HG02763 (cell line): ENCODE results near the gene SLK.

ENCODE experiments used
- ATAC-seq: cut with Tn5 transposase; IDR thresholded peaks from one replicate; pipeline ENCODE4 v1.9.1; 2021; ENCODE audit warnings: mild to moderate bottlenecking, moderate library complexity; ENCODE audit not compliant: unreplicated experiment

The SLK gene

DNA sequence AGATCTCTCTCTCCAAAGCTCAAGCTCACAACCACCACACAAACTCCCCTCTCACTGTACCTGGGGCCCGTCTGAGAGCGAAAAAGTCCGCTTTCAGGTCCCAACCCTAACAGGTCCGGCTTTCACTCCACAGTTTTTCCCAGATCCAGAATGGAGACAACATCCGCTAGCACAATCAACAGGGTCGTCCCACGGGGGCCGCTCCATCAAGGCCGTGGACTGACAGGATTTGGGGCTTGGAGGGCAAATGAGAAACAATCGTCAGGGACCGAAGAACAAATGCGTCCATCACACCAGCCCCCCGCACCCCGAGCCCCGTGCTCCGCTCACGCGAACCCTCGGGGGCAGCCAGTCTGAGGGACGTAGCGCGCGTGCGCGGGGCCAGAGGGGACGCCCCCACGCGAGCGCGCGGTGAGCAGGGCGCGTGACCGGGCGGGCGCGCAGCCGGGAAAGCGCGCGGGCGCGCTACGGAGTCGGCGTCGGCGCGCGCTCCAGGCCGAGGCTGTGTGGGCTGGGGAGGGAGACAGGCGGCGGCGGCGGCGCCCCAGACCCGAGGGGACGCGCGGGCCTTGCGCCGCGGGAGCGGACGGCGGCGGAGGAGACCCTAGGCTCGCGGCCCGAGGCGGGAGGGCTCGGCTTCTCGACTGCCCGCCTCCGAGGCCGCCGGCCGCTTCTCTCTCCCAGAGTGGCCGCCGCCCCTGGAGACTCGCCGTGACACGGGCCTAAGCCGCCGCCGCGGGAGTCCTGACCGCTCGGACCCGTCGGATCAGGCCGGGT lies at the start of gene SLK:
TSS of gene SLK (plus strand) at position 470 of the 777 bp plus-strand sequence. CDS start 606 bp downstream, outside the sequence.
- peak; percentile 72 for ATAC-seq

DNA sequence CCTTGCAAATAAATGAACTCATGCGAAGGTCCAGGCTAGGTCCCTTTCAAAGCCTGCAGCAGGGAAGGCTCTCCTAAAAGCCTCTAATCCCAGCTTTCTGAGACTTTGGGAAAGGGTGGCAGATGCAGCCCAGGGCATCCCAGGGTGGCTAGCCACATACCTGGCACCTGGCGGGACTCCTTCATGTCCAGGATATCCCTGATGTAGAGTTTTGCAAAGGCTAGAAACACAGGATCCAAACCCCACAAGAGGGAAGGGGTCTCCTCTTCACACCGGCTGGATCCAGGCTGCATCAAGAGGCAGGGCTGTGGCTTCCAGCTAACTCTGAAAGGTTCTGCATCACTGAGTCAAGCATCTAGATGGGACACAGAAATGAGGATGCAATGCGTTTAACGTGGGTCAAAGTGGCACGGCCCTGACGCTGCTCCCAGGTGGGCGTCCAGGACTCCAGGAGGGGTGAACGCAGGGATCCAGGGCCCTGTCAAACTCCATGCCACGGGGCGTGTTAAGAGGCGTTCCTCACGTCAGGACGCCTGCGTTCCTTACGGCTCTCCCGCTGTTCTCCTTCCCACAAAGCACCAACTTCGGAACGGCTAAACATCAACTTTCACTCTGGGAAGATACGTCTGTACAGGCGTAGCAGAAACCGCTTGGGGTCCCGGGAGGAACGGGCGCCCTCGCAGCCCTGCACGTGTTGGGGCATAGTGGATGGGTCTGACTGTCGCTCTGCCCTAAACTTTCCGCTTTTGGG lies 49.5 kb upstream of the SLK start:
- ATAC-seq = peak; percentile 14

DNA sequence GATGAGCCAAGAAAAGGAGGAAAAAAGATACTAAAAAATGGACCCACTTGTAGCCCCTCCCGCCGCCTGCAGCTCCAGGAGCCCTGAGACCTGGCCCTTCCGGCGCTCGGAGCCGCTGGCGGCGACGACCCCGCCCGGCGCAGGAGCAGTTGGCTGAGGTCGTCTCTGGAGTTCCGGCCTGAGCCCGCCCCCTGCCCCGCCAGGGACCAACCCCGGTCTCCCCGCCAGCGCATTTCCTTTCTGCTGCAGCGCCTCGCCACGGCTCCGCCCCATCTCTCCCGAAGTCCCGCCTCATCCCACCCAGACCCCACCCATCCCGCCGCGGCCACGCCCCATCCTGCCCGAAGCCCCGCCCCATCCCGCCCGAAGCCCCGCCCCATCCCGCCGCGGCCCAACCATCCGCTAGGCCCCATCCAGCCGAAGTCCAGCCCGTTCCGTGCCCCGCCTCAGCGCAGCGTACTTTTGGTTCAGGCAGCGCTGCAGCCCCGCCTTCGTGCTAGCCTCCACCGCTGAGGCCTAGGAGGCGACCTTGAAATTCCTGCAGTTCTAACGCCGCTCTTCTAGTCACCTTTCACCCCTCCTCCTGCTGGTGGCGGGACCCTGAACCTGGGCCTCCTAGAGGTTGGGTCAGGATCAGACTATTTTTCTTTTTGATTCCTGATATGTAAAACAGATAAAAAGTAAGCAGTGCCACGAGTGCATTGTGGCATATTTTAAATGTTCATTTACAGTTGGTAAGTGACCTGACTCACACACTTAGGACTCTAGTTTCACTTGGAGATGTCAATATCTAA lies 48.7 kb upstream of the SLK start, which contains the start of gene STN1:
TSS of gene STN1 (minus strand) at position 132 of the 794 bp plus-strand sequence. CDS start 590 bp downstream, outside the sequence.
- peak; percentile 95 for ATAC-seq

DNA sequence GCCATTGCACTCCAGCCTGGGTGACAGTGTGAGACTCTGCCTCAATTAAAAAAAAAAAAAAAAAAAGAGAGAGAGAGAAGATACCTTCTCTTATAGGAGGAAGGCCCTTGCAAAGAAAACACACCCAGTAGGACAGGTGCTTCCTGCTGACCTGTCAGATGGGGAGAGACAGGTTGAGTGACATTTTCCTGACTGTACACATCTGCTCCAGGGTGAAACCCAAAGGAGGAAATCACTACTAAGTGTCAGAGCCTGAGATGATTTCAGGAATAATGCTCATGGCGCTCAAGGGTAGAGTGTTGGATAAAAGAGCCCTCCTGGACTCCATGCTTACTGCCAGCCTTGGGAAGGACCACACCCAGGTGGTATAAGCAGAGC lies 47.3 kb upstream of the SLK start:
- ATAC-seq = no peak

DNA sequence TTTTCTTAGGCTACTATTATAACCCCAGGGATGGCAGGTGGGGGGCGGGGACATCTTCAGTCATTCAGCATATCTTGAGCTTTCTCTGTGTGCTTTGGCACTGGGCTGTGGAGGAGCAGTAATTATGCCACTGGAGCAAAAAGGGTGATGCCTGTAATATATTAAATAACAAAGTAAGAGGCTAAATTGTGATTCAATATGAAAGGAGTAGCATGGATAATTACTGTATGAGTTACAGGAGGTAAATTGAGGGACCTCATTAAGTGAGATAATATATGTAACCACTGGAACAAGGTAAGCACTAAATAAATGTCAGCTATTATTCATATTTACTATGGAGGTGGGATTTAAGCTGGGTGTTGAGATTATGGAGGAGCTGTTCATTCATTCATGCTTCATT lies 45.7 kb upstream of the SLK start:
- ATAC-seq = no peak

DNA sequence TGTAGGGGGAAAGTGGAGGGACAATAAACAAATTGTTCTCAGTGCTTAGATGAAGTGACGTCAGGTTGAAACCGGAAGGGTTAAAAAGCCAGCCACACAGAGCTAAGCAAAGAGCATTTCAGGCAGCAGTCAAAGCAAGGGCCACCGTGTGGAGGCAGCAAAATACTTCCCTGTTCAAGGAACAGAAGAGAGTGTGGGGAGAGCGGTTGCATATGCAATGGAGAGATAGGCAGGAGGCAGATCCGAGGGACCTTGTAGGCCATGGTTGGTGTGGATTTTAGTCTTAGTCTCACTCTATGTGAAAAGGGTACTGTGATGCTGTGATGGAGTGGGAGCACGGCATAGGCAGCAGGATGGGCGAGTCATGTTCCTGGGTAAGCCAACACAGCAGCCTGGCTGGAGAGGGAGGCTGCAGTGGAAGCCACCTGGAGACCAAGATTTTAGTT lies 45.2 kb upstream of the SLK start:
- ATAC-seq = no peak

DNA sequence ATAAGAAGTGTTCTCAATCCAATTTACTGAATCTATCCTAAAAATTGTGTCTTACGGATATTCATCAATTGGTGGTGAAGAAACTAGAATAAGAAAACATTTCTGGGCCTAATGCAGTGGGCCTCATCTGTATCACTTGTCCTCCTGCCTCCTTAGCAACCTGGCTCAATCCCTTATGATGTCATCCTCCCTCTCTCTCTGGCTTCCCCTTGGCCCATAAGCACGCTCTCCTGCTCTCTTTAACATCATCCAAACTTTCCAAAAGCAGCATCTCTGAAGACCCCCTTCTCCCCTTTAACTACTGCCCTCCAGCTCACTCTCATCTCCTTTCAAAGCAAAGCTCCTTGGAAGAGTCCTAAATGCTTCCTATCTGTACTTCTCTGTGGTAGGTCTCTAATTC lies 44.3 kb upstream of the SLK start:
- no peak for ATAC-seq

DNA sequence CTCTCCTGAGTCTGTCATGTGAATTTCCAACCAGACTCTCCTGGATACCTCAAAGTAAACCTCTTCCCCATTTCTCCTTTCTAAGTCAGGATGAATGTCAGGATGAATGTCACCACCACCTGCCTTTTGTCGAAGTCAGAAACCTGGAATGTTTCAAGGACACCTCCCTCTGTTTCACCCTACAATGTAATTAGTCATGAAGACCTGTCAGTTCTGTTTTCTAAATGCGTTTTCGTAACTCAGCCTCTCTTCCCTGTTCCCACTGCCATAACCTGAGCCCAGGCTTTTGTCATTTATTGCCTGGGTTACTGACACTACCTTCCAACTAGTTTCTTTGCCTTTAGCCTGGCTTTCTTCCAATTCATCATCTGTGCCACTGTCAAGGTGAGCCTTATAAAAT lies 43.4 kb upstream of the SLK start:
- ATAC-seq = no peak

DNA sequence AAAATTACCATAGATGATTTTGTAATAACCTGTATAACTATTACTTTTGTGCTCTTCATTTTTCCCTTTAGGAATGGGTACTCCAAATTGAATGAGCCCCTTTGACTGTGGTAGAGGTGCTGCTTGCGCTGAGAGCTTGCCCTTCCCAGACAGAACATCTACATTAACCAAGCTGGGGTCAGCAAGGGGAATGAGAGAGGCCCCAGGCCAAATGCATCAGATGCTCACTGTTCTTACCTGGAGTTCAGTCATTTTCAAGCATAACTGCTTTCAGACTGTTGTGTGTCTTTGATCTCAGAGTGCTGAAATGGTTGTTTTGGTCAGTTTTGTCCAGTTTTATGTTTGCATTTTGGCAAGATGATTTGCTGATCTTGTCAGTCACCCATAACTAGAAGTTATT lies 41.3 kb upstream of the SLK start:
- no peak for ATAC-seq

DNA sequence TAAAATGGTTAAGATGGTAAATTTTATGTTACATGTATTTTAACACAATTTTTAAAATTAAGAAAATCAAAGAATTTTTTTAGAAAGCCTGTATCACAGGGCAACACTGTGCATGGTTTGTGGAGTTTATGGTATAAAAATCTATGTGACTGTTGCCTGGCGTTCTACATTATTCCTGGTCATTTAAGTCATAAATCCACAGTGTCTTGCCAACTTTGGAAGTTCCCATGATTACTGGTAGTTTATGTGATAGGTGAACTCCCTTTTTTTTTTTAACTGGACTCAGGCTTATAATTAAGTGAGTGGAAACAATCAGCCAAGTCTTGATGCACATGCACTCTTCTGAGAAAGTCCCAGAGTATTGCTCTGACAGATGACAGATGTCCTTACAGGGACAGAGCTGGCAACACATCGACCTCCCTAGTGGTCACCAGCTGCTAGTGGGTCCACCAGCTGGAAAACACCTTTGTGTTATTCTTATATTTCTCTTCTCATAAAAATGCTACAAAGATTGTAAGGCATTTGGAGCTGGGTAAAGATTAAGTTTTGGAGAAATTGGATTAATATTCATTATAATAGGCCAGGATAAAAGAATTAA lies 40.1 kb upstream of the SLK start:
- ATAC-seq = no peak

DNA sequence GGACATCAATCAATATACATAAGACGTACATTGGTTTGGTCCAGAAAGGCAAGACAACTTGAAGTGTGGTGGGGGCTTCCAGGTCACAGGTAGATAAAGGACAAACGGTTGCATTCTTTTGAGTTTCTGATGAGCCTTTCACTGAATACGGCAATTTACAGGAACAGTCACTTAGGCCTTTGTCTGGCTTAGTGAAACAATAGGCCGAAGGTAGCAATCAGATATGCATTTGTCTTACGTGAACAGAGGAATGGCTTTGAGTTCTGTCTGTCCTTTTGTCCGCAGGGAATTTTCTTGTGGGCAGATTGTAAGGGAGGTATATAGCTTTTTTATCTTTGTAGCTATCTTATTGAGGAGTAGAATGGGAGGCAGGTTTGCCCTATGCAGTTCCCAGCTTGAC lies 38.2 kb upstream of the SLK start:
- no peak for ATAC-seq

DNA sequence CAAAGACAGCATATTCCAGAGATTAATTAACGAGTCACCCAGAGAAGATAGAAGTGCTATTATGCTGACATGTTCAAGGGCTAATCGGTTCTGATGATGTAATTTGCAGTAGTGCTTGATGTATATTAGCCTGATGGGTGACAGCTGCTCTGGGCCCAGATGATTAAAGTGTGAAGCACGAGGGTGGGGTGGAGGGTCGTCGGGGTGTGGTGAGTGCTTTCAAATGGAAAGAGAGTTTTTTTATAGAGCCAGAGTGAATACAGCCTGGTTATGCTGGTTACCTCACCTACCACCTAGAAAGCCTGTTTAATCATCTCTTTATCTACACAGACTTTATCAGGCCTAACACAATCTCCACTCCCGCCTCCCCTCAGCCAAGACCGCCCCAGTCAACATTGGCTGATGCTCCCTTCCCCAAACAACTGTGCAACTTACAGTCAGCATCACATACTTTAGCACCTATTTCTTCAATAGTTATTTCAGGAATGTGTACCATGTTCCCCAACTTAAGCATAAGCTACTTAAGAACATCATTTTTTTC lies 37.5 kb upstream of the SLK start:
- ATAC-seq = no peak

DNA sequence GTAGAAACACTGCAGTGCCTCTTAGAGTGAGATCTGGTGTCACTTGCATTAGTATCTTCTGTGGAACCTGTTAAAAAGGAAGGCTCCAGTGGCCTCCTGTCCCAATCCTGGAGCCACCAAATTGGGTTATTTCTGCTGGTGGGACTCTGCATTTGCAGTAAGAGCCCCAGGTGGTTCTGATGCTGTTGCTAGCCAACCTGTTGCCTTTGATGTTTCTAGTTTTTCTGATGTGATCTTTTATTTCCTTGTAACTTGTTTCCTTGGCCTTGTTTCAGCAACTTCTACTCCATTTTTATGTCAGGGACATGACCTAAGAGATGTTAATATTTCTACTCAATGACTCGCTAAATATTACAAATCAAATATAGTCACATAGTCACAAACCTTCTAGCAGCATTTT lies 36.5 kb upstream of the SLK start:
- no peak for ATAC-seq

DNA sequence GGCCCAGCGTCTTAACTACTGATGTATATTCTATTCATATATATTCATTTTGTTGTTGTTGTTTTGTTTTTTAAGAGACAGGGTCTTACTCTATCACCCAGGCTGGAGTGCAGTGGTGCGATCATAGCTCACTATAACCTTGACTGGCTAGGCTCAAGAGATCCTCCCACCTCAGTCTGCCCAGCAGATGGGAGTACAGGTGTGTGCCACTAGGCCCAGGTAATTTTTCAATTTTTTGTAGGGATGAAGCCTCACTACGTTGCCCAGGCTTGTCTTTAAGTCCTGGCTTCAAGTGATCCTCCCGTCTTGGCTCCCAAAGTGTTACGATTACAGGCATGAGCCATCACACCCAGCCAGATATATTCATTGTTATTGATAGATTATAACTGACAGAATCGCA lies 36.1 kb upstream of the SLK start:
- no peak for ATAC-seq

DNA sequence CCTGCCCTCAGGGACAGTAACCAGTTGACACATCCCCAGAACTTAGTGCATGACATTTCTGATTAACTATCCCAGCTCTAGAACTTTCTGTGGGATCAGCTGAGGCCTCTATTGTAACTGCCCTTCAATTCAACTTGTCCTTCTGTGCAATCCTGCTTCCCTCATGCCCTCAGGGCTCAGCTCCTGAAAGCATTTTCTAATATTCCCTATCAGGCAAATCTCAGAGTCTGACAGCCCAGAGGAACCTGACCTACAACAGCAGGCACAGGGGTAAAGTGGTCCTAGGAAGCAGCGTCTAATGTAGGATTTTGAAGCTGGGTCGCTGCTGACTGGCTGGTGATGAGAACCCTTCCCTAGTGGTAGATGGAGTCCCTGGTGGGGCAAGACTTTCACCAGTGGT lies 35.3 kb upstream of the SLK start:
- ATAC-seq = no peak

DNA sequence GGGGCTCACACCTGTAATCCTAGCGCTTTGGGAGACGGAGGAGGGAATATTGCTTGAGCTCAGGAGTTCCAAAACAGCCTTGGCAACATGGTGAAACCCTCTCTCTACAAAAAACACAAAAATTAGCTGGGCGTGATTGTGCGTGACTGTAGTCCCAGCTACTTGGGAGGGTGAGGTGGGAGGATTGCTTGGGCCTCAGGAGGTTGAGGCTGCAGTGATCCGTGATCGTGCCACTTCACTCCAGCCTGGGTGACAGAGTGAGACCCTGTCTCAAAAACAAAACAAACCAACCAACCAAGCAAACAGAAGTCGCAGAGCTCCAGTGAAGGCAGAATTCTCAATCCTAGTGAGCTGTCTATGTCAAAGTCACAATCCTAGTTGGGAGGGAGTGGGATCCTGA lies 34.7 kb upstream of the SLK start:
- ATAC-seq = no peak

DNA sequence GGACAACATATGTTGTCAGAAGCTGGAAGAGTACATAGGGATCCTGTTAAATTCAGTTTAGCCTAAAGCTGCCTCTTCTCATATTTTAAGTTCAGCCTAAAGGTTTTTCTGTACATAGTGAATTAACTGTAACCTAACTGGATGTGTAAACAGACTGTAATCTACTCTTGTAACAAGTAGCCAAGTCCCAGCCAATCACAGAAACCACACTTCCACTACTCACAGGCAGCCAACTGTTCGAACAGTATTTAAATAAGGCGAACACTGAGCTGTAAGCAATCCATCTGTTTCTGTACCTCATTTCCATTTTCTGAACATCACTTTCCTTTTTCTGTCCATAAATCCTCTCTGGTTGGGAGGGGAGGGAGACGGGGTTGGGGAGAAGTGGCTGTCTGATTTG lies 34.0 kb upstream of the SLK start:
- no peak for ATAC-seq

DNA sequence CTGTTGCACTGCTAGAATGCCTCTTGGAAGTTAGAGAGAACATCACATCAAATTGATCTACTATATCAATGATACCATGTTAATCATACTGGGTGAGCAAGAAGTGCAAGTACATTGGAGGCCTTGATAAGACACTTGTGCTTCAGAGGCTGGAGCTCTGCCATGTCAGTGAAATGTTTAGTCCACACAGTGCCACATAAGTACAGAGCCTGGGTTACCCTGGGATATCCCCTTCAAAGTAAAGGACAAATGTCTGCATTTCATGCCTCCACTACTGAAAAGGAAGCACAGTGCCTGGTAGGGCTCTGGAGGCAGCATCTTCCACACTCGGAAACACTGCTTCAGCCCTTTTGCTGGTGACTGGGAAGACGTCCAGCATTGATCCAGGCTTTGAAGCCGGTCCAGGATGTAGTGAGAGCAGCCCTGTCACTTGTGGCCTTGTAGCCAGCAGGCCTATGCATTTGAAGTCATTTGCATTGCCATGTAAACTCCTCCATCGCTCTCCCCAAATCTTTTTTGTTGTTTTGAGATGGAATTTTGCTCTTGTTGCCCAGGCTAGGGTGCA lies 33.3 kb upstream of the SLK start:
- ATAC-seq = no peak

DNA sequence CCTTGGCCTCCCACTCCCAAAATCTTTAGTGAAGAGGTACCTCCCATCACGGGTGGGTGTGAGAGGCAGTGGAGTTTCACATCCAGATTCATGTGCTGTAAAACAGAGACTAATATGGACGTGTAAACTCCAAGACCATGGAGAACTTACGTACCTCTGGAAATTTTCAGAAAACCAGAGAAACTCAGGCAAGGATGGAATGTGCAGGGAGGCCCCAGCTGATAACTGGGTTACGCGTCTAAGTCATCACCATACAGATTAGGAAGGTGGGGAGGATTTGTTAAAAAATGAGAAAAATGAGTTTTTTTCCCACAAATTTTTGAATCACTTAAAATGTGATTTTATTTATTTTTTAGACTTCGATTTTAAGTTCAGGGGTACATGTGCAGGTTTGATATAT lies 32.6 kb upstream of the SLK start:
- ATAC-seq = no peak

DNA sequence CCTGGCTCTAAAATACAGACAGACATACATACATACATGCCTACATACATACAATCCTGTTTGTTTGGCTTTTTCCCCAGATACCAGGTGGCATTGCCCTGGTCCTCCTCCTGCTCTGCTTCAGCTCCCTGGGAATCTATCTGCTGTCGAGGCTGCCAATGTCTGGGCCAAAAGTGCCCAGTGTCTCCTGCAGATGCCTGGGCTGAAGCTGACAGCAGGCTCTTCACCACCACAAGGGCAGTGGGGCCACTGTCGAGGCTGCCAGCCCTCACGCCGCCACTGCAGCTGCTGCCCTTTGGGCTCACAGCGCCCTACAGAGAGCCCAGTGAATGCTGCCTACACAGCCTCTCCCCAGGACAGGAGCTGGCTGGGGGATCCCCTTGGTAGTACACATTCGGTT lies 30.9 kb upstream of the SLK start:
- no peak for ATAC-seq

DNA sequence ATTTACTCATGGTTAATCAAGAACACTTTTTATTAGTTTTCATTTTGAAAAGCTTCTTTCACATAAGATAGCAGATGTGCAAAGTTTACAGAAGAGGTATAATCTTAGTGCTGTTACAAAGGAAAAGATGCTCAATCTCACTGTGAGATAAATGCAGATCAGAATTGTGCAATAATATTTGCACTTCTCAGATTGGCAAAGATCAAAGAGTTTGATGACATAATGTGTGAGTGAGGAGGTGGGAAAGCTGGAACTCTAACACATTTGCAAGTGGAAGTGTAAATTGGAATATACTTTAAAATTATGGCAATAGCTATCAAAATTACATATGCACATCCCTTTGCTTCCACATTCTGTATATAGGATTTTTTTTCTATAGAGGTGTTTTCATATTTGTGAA lies 27.4 kb upstream of the SLK start:
- ATAC-seq = no peak
